SIG-M5 treated with dmso at 0.1 percent for 504 hours (cell line): ENCODE measurements around the gene MBD4.
A peak's percentile ranks its signal among the peaks of the same experiment; 100 is the strongest.
"Not testable (repeated sequence)": the region's sequence is repeated elsewhere in the genome, so short reads cannot be mapped to it uniquely, and the experiment has no call there.

Experiments used
- DNase-seq: peaks from one replicate; lab custom pipeline; 2025; ENCODE audit not compliant: unreplicated experiment; lab: John Stamatoyannopoulos, UW

Gene MBD4

GRCh38 chr3:129439817-129440617 is at the start of gene MBD4, which contains the start of gene IFT122:
Gene MBD4, minus strand, starts transcription at chr3:129439948. Its CDS starts 115 bp downstream, at chr3:129439833.
Gene IFT122, plus strand, starts transcription at chr3:129440224. Its CDS starts 107 bp downstream, at chr3:129440331.
- DNase-seq, result peak; percentile 100

DNA sequence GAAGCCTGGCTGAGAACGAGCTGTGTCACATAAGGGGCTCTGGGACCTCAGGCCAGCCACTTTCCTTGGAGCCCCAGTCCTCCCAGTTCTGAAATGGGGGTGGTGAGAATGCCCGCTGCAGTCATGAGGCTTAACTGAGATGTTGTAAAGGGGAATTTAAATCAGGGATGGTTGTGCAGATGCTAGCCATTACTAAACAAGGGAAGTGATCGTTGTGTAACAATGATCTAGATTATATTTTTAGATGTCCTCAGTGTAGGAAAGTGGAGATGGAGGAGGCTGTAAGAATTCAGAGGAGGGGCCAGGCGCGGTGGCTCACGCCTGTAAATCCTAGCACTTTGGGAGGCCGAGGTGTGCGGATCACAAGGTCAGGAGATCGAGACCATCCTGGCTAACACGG is 49.5 kb upstream of the MBD4 start:
- DNase-seq, result peak; percentile 54

DNA sequence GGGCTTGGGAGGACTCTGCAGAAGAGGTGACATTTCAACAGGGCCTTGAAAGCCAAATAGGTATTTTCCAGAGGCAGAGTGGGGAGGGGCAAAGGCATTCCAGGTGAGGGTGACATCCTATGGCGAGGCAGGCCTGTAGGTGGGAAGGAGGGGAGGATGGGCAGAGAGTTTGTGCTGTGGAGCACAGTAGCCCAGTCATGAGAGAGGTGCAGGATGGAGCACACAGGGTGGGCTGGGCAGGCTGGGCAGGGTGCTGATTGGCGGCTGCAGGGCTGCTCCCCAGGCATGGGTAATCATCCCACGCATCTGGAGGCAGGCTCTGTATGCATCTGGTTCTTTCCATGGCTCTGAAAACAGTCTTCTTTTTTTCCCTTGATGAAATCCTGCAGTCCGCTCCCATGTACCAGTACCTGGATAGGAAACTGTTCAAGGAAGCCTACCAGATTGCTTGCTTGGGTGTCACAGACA is 48.2 kb upstream of the MBD4 start:
- DNase-seq, result not testable (repeated sequence)

GRCh38 chr3:129487183-129487867 is 47.6 kb upstream of the MBD4 start:
- no peak for DNase-seq

DNA sequence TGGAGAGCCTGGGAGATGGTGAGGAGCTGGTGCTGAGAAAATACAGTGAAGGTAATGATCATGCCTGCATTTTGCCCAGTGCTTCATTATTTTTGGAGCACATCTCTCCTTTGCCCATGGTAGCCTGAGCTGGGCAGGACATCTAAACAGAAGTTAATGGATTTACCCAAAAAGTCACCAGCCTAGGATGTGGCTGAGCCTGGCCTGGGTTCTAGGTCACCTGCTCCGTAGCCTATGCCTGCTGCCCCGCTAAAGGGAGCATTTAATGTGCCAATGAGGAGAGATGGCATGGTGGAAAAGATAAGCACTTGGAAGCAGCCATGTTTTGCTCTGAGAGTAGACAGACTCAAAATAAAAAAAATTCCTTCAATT is 46.9 kb upstream of the MBD4 start:
- DNase-seq, result no peak

- DNase-seq, result peak; percentile 75
Observed at GRCh38 chr3:129485721-129486663, 46.2 kb upstream of the MBD4 start.

- DNase-seq, result not testable (repeated sequence)
Observed at GRCh38 chr3:129485146-129485545, 45.4 kb upstream of the MBD4 start.

GRCh38 chr3:129483870-129484269 is 44.1 kb upstream of the MBD4 start:
- DNase-seq, result no peak

GRCh38 chr3:129482721-129483120 is 43.0 kb upstream of the MBD4 start:
- DNase-seq, result no peak

GRCh38 chr3:129481766-129482332 is 42.1 kb upstream of the MBD4 start:
- no peak for DNase-seq

GRCh38 chr3:129481225-129481765 is 41.5 kb upstream of the MBD4 start:
- DNase-seq, result not testable (repeated sequence)

GRCh38 chr3:129476586-129476985 is 36.8 kb upstream of the MBD4 start:
- no peak for DNase-seq

DNA sequence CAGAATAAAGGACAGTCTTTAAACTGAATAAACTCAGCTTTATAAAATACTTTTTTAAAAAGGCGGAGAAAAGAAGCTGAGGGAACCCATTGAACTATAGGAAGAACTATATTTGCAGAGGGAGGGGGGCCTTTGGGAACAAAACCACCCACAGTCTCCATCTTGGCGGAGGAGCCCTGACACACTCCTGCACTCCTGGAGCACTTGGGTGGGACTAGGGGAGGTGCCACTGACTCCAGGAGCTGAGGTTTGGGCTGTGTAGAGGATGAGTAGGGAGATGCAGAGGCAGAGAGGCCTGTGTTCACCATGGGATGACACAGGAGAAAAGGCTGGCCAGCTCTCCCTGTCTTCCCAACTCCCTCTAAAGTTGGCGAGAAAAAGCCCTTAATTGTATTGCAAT is 36.1 kb upstream of the MBD4 start:
- no peak for DNase-seq

- DNase-seq, result no peak
Observed at GRCh38 chr3:129474984-129475804, 35.4 kb upstream of the MBD4 start.

DNA sequence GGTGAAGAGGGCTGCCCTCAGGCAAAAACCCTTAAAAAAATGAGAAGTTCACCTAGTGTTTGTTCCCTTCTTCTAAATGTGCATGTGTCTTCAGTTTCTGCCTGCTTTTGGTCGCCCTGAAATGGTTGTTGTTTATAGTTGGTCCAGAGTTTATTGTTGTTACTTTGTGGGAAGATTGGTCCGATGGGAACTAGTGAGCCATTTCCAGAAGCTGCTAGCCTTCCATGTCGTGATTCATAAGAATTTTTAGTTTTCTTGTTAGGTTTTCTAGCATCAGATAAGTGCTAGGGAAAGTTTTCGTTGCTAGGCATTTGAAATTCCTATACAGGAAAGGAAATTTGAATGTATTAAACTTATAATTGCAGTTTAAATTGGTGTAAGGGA is 34.0 kb upstream of the MBD4 start:
- no peak for DNase-seq

DNA sequence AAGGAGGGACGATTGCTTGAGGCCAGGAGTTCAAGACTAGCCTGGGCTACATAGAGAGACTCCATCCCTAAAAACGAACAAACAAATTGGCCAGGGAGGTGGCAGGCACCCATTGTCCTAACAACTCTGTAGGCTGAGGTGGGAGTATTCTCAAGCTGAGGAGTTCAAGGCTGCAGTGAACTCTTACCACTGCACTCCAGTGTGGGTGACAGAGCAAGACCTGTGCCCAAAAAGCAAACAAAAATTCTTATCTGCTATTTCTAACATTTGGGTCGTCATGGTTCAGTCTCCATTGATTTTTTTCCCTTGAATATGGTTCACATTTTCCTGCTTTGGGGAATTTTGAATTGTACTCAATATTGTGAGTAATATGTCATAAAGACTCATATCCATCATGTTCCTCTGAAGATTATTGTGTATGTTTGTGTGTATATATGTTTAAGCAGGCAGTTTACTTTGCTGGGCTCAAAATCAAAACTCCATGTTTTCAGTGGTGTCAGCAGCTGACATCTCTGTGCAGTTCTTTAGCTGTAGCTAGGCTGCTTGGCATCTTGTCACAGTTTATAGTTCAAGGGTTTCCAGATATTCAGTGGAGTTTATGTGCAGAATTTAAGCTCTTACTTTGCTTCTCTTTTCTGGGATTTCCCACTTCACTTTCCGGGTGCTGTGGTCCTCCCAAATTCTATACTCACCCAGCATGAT is 33.5 kb upstream of the MBD4 start:
- DNase-seq, result no peak

GRCh38 chr3:129470861-129471260 is 31.1 kb upstream of the MBD4 start:
- no peak for DNase-seq

DNA sequence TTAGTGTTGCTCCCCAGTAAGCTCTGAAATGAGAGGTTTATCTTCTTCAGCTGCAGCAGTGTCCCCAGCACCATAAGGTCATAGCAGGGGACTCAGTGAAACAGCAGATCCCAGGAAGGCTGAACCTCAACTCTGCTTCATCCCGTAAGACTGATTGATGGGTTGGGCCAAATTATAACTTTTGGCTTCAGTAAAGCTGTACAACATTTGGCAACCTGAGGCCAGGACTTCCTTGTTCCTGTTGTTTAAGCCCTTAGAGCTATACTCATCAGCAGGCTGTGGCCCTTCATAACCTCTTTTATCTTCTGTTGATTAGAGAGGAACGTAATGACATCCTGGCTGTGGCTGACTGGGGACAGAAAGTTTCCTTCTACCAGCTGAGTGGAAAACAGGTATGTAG is 29.3 kb upstream of the MBD4 start:
- no peak for DNase-seq

DNA sequence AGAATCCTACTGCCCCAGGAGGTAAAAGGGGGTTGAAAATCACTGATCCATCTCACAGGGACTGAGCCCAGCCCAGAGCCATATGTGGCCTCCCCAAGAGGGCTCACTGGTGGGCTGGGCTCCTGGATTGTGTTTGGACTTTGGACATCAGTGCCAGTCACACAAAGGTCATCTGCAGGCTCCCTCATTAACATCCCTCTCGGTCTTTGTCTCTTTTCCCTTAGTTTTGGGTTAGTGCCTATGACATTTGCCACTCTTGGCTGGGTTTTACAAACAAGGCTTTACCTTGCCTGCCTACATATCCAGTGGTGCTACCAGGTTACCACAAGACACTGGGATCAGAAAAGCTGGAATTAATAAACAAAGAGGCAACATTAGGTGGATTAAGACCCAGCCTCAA is 28.2 kb upstream of the MBD4 start:
- no peak for DNase-seq
